ENCODE results near the gene RAX.

Gene RAX

DNA sequence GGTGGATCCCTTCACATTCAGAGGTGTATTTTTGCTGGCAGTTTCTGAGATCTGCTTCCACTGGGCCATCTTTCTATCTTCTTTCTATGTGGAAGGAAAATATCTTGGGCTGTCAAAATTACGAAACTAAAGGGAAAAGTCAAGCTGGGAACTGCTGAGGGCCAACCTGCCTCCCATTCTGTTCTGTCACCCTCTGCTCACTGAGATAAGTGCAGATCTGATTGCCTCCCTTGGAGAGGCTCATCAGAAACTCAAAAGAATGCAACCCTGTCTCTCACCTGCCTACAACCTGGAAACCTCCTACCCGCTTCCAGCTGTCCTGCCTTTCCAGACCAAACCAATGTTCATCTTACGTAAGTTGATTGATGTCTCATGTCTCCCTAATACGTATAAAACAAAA, 26.5 kb downstream of the RAX start:
- DNase-seq (ENCODE audit: low read depth in 3 of 3): no peak

DNA sequence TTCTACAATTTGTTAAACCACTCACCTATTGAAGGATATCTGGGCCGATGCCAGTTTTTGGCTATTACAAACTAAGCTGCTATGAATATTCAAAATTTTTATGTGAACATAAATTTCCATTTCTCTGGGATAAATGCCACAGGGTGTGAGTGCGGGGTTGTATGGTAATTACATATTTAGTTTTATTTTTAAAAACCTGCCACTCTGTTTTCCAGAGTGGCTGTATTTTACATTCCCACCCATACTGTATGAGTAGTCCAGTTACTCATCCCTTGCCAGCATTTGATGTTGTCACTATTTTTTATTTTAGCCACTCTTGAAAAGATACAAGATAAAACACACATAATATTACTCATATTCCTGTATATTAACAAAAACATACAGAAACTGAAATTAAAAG, 30.3 kb downstream of the RAX start:
- no peak for DNase-seq (ENCODE audit: low read depth in 3 of 3)

- DNase-seq (ENCODE audit: low read depth in 3 of 3): no peak
Observed at GRCh38 chr18:59239642-59240041, 33.6 kb downstream of the RAX start.

GRCh38 chr18:59238385-59238784, 34.9 kb downstream of the RAX start:
- DNase-seq (ENCODE audit: low read depth in 3 of 3): no peak

GRCh38 chr18:59233017-59233410, 40.2 kb downstream of the RAX start:
- DNase-seq (ENCODE audit: low read depth in 3 of 3): no peak

DNA sequence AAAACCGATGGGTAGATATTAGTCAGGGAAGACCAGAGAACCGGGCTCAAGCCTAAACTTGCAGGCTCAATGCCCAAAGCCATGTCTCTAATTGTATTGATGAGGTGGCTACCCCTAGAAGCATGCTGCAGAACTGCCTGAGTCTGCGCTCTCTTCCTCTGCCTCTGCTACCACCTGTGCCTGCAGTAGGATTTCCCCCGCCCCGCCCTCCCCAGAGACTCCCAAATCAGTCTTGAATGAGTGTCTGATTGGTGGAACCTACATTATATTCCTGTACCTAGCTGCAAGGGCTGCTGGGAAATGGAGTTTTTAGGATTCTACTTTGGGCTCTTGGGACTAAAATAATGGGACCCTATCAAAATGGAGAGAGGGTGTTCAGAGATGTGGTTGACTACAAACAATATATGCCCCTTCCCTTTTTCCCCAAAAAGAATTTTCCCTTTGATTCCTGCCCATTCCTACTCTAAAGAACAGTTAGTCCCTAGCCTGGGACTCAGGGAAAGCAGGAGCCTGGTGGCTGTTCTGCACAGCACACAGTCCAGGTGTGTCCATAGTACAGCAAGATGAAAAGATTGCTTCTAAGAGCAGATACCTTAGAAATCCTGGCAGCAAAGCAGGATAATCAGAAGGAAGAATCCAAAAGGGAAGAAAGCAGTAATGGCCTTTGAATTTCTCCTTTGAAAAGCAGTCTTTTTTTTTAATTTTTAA, 40.8 kb downstream of the RAX start:
- DNase-seq (ENCODE audit: low read depth in 3 of 3): no peak

DNA sequence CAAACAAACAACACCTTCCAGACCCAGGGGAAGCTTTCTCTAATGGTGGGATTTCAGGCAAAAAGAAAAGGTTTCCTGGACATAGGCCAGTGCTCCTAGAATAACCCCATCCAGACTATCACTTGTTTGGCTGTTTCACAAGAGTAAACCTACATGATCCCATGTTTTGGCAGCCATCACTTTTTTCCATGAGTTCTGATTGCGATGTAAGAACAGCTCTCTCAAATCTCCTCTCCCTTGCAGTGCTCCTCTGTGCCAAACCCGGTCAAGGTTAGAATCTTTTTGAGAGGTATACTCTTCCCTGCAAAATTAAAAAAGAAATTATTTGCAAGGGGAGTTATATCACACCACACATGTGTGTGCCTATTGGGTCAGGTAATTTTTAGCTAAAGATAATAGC, 41.4 kb downstream of the RAX start:
- no peak for DNase-seq (ENCODE audit: low read depth in 3 of 3)

DNA sequence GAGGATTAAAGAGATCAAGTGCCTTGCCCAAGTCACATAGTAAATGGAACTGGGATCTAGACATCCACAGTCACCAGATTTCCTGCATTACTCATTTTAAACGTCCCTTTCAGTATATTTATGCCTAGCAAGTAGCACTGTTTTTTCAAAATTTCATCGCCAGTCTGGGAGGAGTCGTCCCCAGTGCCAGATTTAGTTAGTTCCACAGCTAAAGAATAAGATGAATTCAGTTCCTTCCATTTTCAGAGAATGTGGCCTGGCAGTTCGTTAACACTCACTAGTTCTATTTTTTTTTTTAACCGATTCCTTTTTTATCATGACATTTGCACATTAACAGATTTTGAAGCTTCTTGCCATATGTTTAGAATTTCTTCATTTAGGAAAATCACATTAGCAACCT, 42.1 kb downstream of the RAX start:
- no peak for DNase-seq (ENCODE audit: low read depth in 3 of 3)

- DNase-seq (ENCODE audit: low read depth in 3 of 3): no peak
Observed at GRCh38 chr18:59229701-59230443, 43.4 kb downstream of the RAX start.

DNA sequence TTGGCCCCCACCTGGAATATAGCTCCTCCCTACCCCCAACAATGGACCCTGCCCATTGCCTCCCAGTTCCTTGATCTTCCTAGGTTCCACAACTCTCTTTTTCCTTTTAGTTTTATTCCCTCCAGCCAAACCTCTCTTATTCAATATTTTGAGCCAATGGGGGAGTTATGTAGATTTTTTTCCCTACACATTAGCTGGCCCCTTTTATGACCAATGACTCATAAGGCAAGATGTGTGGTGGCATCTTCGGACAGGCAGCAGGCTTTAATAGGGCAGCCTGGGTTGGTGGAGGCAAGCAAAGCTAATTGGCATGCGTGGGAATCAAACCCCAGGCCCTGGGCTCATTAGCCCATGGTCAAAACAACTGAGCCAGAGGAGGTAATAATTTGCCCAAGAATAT, 44.1 kb downstream of the RAX start:
- DNase-seq (ENCODE audit: low read depth in 3 of 3): no peak

DNA sequence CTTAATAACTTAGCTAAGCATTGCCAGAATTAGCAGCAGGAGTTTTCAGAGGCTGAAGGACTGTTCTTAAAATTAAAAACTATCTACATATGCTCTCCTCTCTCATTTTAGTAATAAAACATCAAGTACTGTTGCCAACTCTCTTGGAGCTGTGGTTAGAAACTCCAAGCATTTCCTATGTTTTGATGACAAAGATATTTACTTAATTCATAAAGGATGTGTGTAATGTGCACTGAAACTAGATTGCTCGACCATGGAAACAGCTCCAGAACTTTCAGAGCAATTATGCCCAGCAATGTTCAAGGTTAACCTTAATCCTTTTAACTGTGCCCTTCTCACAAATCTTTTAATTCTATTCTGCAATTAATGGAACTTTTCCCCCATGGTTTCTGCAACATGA, 44.9 kb downstream of the RAX start:
- no peak for DNase-seq (ENCODE audit: low read depth in 3 of 3)

- DNase-seq (ENCODE audit: low read depth in 3 of 3): no peak
Observed at GRCh38 chr18:59222341-59222740, 50.9 kb downstream of the RAX start.

DNA sequence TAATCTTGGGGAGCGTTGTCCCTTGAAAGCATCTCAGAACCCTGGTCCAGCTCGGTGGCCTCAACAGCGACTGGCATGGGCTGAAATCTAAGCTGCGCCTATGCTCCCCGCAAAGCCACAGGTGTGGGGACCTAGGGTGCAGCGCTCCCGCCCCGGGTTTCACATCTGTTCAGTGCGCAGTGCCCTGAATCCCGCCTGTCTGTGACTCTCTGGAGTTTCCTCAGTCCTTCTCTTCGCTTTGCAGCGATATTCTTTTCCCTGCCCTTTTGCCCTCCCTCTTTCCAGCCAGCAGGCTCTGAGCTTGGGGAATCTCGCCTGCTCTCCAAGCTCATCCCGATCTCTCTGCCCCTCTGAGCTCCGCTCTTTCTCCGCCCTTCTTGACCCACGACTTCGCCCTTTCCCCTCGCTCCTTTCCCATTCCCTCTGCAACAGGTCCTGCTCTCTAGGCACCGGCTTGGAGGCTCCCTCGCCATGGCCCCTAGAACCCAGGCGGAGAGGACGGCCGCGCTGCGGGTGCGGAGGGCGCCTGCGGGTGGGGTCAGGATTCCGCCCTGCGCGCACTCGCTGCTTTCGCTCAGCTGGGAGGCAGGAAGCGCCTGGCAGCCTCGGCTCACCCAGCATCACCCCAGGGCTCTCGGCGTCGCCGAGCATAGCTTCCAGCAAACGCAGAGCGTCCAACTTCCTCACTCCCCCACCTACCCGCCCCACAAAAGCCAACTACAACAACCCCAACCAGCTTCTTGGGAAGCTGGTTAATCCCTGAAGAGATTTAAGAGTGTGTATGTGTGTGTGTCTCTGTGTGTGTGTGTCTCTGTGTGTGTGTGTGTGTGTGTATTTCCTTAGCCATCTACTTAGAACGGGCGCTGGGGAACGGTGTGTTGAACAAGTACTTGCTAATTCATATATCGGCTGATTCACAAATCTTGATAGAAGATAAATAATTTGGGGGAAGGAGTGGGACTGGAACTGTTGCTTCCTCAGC, 52.2 kb downstream of the RAX start:
- no peak for DNase-seq (ENCODE audit: low read depth in 3 of 3)

- no peak for DNase-seq (ENCODE audit: low read depth in 3 of 3)
Observed at GRCh38 chr18:59220164-59220783, 53.0 kb downstream of the RAX start.

GRCh38 chr18:59219672-59220163, 53.5 kb downstream of the RAX start, which contains the start of gene GRP:
TSS of gene GRP (plus strand) at chr18:59220158. CDS start at chr18:59220266, 108 bp downstream.
- no peak for DNase-seq (ENCODE audit: low read depth in 3 of 3)

- DNase-seq (ENCODE audit: low read depth in 3 of 3): no peak
Observed at GRCh38 chr18:59218018-59218417, 55.2 kb downstream of the RAX start.

Measured in stimulated activated CD4-positive, alpha-beta T cell treated with anti-CD3 and anti-CD28 coated beads, TNF-alpha, amount 100 ng/mL, for 24 hours (primary cell).